Mucosa of descending colon (tissue), 3 donors: ENCODE data around the gene COG8. TPM values are rescaled to one million over a fixed set of nuclear protein-coding genes. Genes with fewer than 3 reads are reported as not detected.
A peak's percentile ranks its signal among the peaks of the same experiment; 100 is the strongest.

Source experiments
- ATAC-seq: fragments of 200-7000 bp; cut with Tn5 transposase; one replicate; pipeline ENCODE4 v1.9.1; 2020; ENCODE audit warnings: mild to moderate bottlenecking, moderate library complexity
- DNase-seq, 3 donors: peaks; one replicate each; pipeline ENCODE4 v3.0.0-alpha.2; 2020
- H3K36me3 ChIP-seq: fragments of 200-600 bp; one replicate; pipeline ENCODE4 v1.8.0; 2021; ENCODE audit warnings: low read depth, mild to moderate bottlenecking
- H3K4me1 ChIP-seq: fragments of 200-600 bp; one replicate; pipeline ENCODE4 v1.8.0; 2021; ENCODE audit warnings: low read depth, mild to moderate bottlenecking
- H3K4me3 ChIP-seq: fragments of 200-600 bp; one replicate; pipeline ENCODE4 v1.8.0; 2021; ENCODE audit warnings: mild to moderate bottlenecking
- H3K9me3 ChIP-seq: fragments of 200-600 bp; one replicate; pipeline ENCODE4 v1.8.0; 2021; ENCODE audit warnings: mild to moderate bottlenecking
- CTCF ChIP-seq: fragments of 200-600 bp; IDR thresholded peaks from one replicate; pipeline ENCODE4 v1.8.0; 2022; ENCODE audit warnings: antibody characterized with exemption, mild to moderate bottlenecking
- intact Hi-C, 2 donors: fragments of 100-400 bp; cut with DNase I in 1 of 2; cut with micrococcal nuclease in 1 of 2; formaldehyde crosslinking; loops; one replicate each; pipeline versions ENCODE4 v1.11.0 to v1.11.1; 2022; cut with DNase I, micrococcal nuclease
- total RNA-seq, 3 donors: library from RNA; stranded (reverse); fragmentation: NEBNext Ultra II Directional in 2 of 3; extraction: Animal tissue kit (Norgen Biotek cat#: 25700) in 2 of 3; gene quantifications; one replicate each; pipeline versions ENCODE4 v1.2.1 to v1.2.4, GENCODE V29; 2021 to 2023
- donor health status: DM: no; HTN: no; CAD: no; lungs with moderate emphysema.
- donor health status: DM: no; HTN: no; CAD: no.
- donor health status: DM: no; HTN: yes; CAD: no.

Gene COG8
- total RNA-seq, 3 donors from 2014 or later: 35.6 to 38.3 (median 36.8) TPM

- peak; percentile 16 to 70 (median 64) for DNase-seq
- peak; percentile 36 for ATAC-seq
- intact Hi-C loops: no loop called here
- H3K36me3 ChIP-seq: peaks cover 6% of the 10 kb centered on the region
- peaks cover 50% of the 10 kb centered on the region for H3K4me1 ChIP-seq
- no peak overlapping the region for H3K4me3 ChIP-seq
- TF ChIP-seq CTCF: no peak
- no peaks in the 10 kb centered on the region for H3K9me3 ChIP-seq
Measured at GRCh38 chr16:69326172-69326873, 13.0 kb downstream of the COG8 start.

DNA sequence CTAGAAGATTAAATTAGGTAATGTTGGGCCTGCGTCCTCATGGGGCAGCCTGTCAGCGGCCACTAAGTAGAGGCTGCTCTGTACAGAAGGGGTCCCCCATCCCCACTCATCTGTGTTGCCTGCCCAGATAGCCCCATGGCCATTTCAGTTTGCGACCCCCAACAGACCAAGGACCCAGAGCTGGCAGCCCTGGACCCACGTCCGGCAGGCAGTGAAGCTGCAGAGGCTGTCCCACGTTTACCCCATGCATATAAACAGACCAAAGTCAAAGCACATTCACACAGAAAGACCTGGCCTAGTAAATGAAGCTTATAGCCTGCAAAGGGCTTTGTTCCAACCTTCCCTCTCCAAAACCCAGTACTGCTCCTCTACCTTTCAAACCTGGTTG, 13.6 kb downstream of the COG8 start:
- Histone ChIP-seq H3K4me3 (no peak overlapping the region), H3K36me3 (peaks cover 12% of the 10 kb centered on the region), H3K9me3 (no peaks in the 10 kb centered on the region), H3K4me1 (peaks cover 46% of the 10 kb centered on the region)
- intact Hi-C loops: no loop called here
- no peak for ATAC-seq
- no peak for DNase-seq
- no peak for TF ChIP-seq CTCF

DNA sequence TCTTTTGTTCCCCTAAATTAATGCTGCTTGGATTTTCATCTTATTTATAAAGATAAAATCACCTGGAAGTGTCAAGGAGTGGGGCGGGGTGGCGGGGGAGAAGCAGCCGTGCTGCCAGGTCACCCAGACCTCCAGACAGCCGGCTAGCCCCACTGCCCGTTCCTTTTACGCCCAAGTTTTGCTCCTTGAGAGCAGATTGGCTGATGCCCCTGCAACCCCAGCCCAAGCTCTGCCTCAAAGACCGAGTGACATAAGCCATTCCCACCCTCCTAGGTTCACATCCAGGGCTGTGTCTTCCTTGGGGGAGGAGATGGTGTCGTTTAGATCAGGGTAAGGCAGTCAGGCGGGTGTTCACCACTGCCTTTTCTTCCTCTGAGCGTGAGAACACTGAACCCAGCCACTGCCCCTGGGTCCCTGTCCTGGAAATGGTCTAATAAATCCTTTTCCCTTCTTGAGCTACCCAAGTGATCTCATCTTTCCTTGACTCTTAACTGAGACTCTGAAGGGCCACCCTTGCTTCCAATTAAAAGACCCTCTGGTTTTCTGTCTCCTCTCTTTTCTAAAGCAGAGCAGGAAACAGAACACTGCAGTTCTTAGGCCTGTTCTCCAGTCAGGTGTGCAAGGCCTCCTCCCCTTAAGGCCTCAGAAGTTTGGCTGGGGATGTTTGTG, 14.6 kb downstream of the COG8 start:
- TF ChIP-seq CTCF: no peak
- no peak for DNase-seq
- intact Hi-C loops: no loop called here
- no peak for ATAC-seq
- Histone ChIP-seq H3K36me3 (peaks cover 15% of the 10 kb centered on the region), H3K4me1 (peaks cover 46% of the 10 kb centered on the region), H3K9me3 (no peaks in the 10 kb centered on the region), H3K4me3 (no peak overlapping the region)

GRCh38 chr16:69324013-69324531, 15.3 kb downstream of the COG8 start:
- intact Hi-C loops: no loop called here

GRCh38 chr16:69323415-69323814, 15.9 kb downstream of the COG8 start:
- Histone ChIP-seq H3K4me1 (peaks cover 33% of the 10 kb centered on the region), H3K36me3 (peaks cover 20% of the 10 kb centered on the region), H3K9me3 (no peaks in the 10 kb centered on the region), H3K4me3 (no peak overlapping the region)
- no peak for ATAC-seq
- DNase-seq: peak in 1 of 3 donors; percentile 50
- no peak for TF ChIP-seq CTCF
- intact Hi-C loops: no loop called here

More at GRCh38 chr16:69324013-69324531, 15.3 kb downstream of the COG8 start:
- H3K36me3 ChIP-seq: peaks cover 15% of the 10 kb centered on the region
- ATAC-seq (peak; percentile 72), DNase-seq (peak; percentile 73 to 84 (median 76))
- H3K9me3 ChIP-seq: no peaks in the 10 kb centered on the region
- peaks cover 39% of the 10 kb centered on the region for H3K4me1 ChIP-seq
- no peak for TF ChIP-seq CTCF
- no peak overlapping the region for H3K4me3 ChIP-seq
